DMS114 treated with DMSO at 0.1 percent for 48 hours (cell line): ENCODE results near the gene SYNGR2.

Source experiments
- DNase-seq: peaks from one replicate; lab custom pipeline; 2025; ENCODE audit not compliant: unreplicated experiment; lab: John Stamatoyannopoulos, UW

The SYNGR2 gene, protein sequence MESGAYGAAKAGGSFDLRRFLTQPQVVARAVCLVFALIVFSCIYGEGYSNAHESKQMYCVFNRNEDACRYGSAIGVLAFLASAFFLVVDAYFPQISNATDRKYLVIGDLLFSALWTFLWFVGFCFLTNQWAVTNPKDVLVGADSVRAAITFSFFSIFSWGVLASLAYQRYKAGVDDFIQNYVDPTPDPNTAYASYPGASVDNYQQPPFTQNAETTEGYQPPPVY

DNA sequence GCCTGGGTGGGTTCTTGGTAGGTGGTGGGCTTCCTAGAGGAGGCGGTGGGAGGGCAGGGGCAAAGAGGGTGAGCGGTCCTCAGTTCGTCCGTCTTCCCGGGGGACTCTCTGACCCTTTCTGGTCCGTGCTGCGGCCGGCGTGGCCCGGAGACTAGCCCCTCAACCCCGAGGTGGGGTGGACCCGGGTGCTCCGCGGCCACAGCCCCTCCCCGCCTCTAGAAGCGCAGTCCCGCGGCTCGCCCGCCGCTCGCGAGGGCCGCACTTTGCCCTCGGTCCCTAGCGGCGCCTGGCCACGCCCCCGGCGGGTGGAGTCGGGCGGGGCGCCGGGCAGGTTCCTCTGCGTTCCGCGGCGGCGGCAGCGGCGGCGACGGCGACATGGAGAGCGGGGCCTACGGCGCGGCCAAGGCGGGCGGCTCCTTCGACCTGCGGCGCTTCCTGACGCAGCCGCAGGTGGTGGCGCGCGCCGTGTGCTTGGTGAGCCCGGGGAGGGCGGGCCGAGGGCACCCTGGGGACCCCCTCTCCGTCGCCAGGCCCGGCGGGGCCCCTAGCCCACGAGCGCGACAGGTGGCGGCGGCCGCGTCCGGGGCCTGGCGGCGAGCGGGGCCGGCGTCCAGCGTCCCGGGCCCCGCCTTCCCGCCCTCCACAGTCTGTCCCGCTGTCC lies at the start of gene SYNGR2:
Gene SYNGR2, plus strand, starts transcription at position 340 of the 661 bp plus-strand sequence. Its CDS starts 36 bp downstream, at position 376.
- peak; percentile 54 for DNase-seq

DNA sequence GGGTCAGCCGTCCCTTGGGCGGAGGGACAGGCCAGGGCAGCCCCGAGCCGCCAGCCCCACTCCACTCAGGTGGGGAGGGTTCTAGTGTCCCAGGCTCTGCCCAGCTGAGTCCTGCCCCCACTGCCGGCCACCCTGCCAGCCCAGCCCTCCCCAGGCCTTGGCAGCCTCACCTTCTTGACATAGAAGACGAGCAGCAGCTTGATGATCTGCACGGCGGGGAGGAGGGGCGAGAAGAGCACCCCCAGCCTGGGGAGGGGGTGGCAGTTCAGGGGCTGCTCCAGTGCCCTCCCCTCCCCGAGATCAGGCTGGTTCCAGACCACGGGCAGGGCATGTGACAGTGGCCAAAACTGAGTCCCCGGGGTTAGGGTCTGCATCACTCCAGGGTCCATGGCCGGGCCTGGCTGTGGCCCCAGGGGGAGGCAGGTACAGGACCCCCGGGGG lies 49.6 kb upstream of the SYNGR2 start:
- no peak for DNase-seq

DNA sequence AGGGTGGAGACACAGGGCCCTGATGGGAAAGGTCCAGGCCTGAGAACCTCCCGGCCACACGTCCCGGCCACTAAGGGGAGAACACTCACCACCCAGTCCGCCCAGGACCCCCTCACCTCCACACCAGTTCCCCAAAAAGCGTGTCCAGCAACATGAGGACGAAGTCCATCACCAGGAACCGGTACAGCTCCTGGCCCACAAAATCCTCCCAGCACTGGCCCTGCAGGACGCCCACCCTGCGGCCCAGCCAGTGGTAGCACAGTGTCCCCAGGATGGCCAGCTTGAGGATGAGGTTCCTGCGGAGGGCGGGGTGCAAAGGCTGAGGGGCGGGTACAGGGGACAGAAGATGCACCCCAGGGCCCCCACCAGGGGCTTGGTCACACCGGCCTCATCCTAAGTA lies 47.8 kb upstream of the SYNGR2 start:
- DNase-seq, result no peak

DNA sequence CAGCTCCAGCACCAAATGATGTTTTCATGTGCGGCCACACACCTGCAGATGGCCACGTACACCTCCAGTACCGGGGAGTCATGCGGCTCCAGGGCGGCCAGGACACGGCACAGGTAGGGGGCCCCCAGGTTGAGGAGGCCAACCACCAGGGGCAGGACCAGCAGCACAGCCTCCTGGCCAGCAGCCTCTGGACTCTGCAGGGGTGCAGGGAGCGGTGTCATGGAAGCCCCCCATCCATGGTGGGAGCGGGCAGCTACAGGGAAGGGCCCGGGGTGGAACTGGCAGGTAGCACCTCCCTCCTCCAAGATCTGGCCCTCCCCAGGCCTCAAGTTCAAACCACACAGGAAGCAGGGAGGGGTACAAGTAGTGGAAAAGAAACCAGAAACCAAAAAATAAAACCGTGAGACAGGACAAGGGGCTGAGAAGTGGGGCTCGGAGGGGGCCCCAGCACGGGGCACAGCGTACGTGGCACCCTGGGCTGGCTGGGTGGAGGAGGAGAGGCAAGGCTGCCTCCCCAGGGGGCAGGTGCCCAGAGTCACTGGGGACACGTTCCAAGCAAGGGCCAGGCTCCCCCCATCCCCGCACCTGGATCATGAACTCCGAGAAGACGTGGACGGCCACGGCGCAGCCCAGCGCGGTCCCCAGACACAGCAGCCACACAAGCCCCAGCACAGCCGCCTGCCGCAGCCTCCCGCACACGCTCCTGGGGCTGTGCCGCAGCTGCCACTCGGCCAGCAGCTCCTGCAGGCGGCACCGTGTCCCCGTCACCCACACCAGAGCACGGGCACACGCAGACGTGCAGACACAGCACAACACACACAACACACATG lies 47.2 kb upstream of the SYNGR2 start:
- no peak for DNase-seq

DNA sequence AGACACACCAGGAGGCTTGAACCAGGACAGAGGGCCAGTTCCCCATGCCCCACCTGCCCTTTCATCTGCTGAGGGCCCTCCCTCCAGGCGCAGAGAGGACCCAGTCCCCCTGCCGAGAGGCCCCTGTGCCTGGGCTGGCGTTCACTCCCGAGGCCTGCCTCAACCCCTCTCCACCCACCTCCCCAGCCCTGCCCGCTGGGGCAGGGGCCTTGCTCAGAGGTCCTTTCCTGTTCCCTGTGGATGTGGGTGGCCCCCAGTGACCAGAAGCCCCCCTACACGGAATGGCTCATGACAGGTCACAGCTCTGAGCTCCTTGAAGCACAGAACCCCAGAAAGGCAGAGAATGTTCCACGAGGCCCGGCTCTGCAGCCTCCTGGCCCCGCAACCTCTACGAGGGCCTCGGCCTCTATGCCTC lies 46.6 kb upstream of the SYNGR2 start:
- no peak for DNase-seq

DNA sequence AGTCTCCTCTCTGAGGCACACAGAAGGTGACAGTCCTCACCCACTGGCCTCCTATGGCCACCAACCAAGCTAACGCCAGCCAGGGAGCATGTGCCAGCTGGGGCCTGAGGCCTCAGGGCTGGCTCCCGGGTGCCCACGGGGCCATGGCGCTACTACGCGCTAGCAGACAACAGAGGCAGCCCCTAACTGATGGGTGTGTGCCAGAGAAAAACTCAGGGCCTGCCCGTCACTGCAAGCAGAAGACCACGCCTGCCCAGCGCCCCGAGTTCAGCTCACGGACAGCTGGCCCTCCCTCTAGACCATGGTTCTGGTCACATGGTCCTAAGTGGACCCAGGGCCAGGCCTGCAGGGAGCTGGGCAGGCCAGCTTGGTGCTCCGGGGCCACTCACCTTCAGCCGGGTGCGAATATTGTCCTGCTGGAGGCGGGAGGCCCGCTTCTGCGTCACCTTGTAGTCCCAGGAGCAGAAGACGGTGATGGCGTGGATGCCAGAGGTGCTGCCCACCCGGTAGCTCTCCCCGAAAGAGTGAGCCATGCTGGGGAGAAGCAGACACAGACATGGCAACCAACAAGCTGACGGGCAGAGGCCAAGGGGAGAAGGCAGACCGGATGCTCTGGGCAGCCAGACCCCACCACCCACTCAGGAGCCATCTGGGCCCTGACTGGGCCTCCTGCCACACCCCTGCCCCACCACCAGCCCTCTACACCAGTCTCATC lies 46.0 kb upstream of the SYNGR2 start:
- no peak for DNase-seq

DNA sequence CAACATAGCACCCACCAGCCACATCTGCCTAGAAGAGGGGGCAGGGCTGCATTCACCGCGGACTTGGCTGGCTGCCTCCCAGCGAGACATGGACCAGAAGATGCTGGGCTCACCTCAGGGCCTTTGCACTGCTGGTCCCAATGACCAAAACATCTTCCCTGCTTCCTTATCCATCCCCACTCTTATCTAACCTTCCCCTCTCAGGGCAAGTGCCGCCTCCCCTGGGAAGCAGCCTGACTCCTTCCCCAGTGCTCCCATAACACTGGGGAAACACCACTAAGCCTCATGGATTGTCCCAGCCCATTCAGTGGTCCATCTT lies 45.5 kb upstream of the SYNGR2 start:
- DNase-seq, result no peak

DNA sequence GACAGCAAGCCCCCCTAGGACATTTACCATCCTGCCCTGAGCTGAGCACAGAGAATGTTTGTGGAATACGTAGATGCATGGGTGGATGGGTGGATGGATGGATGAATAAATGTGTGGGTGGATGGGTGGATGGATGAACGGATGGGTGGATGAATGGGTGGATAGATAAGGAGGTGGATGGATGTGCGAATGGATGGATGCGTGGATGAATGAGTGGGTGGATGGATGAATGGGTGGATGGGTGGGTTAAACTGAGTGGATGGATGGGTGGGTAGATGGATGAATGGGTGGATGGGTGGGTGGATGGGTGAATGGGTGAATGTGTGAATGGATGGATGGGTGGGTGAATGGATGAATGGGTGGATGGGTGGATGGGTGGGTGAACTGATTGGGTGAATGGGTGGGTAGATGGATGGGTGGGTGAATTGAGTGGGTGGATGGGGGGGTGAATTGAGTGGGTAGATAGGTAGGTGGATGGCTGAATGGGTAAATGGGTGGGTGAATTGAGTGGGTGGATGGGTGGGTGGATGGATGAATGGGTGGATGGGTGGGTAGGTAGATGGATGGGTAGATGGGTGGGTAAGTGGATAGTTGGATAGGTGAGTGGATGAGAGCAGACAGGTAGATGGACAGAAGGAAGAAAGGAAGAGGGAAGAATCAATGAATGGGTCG lies 45.0 kb upstream of the SYNGR2 start:
- no peak for DNase-seq

DNA sequence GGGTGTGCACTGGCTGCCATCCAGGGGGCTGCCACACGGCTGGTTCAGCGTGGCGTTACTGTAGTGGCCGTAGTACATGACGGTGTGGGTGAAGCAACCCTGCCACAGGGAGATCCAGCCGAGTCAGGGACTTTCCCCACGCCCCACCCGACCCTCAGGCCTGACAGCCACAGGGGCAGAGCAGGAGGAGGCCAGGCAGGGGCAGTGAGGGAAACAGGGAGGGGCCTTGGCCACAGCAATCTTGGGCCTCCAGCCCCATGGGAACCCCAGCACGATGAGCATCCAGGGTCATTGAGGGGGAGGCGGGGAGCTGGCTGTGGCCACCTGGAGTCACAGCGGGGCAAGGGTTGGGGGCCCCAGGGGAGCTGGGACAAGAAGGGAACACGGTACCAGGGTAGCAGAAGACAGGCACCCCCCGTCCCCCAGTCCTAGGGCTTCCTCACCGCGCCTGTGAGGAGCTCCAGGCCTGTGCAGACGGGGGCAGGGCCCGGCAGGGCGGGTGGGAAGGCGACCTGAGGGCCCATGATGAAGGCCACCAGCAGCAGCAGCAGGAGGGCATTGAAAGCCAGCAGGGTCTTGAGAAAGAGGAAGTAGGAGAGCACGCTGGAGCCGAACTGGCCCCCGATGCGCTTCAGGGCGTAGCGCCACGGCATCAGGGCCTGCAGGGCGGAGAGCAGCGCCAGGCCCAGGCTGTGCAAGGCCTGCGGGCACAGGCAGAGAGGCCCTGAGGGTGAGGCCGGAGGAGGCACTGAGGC lies 44.1 kb upstream of the SYNGR2 start:
- no peak for DNase-seq

DNA sequence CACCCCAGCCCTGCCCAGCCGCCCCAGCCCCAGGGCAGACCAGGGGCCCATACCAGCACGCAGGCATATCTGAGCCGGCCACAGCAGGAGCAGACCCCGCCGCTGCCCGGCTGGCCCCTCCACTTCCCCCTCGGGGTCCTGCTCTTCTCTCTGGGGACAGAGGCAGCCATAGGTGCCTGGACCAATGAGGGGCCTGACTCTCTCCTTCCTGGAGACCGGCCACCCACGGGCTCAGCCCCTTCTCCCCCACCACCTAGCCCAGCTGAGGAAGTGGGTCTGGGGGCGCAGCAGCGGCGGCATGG lies 43.6 kb upstream of the SYNGR2 start:
- no peak for DNase-seq

DNA sequence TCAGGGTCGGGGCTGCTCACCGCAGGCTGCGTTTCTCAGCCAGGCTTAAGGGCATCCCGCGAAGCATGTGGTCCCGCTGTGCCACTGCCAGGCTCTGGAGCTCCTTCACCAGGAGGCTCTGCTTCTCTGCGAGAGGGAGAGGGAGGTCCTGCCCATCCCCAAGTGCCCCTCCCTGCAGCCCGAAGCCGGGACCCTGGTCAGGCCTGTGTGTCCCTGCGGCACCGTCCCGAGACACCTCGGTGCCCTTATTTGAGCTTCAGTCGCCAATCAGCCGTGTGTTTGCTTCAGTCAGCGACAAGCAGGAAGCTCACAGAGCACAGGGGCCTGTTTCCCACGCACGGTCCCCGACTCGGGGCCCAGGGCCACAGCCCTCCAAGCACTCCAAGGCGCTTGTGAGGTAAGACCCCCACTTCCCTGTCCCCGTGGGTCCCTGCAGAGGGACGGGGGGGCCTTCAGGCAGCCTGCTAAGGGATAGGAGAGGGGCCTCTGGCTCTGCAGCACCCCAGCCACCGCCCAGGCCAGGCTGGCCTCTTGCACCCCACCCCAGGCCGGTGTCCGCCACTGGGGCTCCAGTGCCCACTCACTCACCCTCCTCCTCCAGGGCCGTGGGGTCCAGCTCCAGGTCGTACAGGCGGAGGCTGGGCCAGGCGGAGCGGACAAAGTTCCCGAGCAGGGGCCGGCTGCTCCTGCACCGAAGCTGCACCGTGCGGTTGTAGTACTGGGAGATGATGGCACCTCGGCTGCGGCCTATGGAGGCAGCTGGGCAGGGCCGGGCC lies 43.1 kb upstream of the SYNGR2 start:
- DNase-seq, result no peak

DNA sequence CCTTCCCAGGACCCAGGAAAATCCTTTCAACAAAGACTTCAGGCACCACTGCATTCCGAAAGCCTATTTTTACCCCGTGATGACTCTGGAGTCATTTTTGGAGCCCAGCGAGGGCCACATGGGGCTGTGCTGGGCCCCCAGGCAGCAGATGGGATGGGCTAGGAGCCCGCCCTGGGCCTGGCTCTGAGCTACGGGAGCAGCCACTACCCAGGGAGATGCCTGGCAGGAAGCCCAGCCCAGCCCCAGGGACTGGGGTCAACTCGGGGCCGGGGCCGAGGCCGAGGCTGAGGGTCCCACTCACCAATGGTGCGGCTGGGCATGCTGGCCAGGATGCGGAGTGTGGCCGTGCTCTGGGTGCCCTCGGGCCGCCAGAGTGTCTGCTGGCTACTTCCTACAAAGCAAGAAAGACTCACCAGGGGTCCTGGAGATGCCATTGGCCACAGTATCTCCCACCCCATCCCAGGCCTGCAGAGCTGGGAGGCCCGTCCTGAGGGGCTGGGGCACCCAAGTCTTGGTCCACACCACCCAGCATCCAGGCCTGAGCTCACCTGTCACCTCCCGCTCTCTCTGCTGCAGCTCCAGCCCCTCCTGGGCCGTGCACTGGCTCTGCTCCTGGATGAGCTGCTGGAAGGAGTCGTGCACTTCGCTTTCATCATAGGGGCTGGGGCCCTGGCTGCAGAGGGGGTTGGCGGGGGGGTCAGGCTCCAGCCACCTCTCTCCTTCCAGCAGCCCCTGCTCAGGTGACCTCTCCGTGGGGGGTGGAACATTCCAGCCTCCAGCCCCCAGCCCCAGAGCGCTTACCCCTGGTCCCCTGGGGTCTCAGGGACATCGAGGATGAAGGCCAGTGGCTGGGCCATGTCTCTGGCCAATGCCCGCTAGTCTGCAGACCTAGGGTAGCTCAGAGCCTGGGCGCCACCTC lies 42.1 kb upstream of the SYNGR2 start:
- no peak for DNase-seq

DNA sequence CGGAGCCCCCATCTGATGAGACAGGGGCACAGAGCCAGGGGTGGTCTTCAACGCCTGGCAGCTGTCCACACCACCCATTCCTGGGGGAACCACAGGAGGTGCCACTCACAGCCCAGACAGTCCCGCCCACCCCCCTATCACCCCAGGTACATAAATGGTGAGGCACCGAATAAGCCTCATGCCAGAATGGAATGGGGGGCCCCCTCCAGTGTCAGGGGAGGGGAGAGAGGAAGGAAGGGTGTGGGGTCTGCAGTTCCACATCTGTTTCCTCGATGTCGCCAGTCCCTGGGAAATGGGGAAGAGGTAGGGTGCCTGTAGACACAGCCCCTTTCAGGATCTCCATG lies 41.5 kb upstream of the SYNGR2 start:
- DNase-seq, result no peak

DNA sequence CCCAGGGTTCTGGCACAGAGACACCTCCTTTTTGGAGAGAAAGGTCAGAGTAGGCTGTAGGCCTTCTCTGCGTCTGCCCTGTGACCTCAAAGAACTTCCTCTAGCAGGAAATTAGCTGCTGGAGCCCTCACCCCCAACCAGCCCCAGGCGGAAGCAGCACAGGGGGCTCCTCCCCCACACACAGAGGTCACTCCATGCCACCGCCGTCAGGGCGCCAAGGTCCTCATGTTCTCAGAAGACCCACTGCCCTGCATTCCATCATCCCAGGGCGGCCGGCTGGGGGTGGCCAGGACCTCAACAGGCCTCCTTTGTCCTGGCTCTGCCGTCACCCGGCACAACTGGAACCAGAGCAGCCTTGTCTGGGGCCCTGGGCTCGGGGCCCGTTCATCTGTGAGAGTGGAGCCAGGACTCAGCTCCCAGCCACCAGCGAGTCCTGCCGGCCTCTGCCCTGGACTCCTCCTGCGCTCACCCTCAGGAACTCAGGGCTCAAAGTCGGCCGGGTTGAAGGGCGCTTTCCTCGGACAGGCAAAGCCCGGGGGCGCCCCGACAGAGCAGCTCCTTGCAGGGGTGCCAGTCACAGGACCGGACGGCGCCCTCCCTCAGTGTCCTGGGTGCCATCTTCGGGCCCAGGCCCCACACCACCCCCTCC lies 41.0 kb upstream of the SYNGR2 start:
- DNase-seq, result no peak

DNA sequence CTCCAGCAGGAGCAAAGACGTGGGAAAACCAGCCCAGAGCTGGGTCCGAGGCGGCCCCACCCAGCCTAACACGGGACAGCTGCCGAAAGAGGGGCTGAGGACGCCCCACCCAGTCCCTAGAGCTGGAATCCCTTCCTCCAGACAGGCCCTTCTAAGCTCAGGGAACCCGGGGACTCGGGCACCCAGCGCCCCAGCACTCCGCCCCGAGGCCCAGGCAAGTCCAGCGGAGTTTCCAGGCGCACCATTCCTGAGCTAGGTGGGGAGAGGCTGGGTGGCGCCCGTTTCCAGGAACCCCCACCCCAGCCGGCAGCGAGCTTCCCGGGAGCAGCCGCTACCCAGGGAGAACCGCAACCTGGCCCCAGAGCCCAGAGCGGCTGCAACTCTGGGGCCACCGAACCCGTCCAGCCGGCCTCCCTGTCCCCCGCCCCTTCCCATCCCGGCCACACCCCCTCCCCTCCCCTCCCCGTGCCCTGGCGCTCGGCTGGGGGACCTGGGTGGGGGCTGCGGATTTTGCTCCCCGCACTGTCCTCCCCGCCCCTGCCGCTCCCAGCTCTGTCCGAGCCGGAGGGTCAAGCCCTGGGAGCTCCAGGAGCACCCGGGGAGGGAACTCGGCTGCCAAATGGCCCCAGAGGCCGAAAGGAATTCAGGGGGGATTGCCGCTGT lies 40.4 kb upstream of the SYNGR2 start:
- DNase-seq, result no peak

DNA sequence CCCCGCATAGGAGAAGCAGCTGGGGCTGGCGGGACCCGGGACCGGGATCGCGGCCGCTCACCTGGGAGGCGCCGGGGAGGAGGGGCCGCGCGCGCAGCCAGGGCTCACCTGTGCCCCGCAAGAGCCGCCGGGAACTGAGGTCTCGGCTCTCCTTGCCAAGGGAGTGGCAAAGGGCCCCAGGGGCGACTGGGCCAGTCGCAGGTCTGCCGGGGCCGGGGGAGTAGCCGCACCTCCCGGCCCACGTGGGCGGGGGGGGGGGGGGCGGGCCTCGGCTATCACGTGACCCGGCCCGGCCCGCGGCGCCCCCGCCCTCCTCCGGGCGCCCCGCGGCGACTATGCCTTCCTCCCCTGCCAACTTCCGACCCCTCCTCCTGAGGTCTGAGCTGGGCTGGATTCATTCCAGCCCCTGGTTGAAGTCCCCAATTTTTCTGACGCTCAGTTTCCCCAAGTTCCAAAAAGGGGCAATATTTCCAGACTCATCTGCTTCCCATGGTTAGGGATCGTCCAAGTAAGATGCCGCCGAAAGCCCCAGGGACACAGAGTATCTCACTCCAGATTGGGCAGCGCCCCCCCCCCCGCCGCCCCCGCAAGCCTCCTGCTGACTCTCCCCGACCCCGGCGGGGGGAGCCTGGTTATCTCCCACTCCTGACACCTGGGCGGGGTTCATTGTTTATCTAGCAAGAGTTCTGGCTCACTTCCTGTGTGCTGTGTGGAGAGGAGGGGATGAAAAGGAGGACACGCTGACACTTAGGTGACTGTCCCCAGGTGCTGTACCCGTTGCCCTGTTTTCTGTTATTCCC lies 39.6 kb upstream of the SYNGR2 start, which contains the start of gene TMC6:
Gene TMC6, minus strand, starts transcription at position 205 of the 800 bp plus-strand sequence. CDS start 1,923 bp downstream, outside the sequence.
- no peak for DNase-seq
